HG02973 (cell line): ENCODE data around the gene IGSF23.

Experiments used
- ATAC-seq: cut with Tn5 transposase; IDR thresholded peaks from one replicate; pipeline ENCODE4 v1.9.1; 2021; ENCODE audit warnings: moderate library complexity; ENCODE audit not compliant: unreplicated experiment

The IGSF23 gene

DNA sequence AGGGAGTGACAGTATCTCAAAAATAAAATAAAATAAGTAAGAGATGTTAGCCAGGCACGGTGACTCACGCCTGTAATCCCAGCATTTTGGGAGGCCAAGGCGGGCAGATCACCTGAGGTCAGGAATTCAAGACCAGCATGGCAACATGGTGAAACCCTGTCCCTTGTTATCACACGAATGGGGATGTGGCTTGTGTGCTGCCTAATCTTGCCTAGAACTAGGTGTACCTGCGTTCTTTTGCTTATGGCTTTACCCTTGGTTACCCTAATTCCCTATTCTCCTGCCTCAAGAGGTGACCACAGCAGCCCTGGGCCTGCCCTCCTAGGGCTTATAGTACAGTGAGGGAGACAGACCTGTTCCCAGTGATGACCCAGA lies 24.0 kb downstream of the IGSF23 start:
- no peak for ATAC-seq

DNA sequence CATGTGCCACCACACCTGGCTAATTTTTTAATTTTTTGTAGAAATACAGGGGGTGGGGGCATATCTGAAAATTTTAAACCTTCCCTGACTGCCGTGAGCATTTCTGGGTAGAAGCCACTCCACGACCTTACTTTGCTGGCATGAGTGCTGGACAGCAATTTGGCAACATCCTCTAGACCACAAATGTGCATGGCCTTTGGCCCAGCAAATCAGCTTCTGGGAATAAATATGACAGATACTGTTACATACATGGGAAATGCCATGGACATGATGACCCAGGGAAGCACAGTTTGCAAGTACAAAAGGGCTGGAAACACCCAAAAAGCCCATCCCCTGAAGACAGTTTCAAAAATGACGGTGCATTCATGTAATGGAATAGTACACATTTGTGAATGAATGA lies 27.2 kb downstream of the IGSF23 start:
- ATAC-seq: no peak

DNA sequence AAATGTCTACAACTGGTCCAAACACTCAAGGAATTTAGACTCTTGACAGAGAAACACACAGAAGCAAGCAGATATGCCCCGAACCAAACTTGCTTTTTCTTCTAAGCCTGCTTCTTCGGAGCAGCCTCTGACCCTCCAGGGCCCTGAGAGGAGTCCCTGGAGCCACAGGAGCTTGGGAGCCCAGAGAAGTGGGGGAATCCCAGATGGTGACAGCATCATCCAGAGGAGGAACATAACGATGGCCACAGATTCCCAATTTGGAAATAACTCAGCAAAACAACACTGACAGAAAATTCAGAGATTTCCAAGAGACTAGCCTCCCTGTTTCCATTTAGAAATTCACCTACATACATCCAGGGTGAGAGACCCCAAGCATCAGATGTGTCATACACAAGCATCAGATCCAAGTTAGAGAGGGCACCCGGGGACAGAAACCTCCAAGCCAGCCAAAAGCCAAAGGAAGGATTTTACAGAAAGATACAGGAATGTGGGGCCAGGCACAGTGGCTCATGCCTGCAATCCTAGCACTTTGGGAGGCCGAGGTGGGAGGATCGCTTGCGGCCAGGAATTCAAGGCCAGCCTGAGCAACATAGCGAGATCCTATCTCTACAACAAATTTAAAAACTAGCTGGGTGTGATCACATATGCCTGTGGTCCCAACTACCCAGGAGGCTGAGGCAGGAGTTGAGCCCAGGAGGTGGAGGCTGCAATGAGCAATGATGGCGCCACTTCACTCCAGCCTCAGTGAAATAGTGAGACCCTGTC lies 28.3 kb downstream of the IGSF23 start:
- no peak for ATAC-seq

DNA sequence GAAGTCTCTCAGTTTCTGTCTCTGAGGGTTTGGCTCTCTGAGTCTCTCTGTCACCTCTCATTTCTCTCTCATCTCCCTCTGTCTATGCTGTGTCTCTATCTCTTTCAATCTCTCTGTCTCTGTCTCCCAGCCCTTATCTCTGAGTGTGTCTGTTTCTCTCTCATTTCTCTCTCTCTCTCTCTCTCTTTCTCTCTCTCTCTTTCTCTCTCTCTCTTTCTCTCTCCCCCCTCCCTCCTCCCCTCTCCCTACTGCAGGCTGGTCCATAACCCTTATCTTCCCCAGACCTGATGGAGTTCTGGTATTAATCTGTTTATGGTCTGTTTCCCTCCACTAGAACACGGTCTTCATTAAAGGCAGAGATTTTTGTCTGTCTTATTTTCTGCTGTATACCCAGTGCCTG lies 29.0 kb downstream of the IGSF23 start:
- no peak for ATAC-seq

DNA sequence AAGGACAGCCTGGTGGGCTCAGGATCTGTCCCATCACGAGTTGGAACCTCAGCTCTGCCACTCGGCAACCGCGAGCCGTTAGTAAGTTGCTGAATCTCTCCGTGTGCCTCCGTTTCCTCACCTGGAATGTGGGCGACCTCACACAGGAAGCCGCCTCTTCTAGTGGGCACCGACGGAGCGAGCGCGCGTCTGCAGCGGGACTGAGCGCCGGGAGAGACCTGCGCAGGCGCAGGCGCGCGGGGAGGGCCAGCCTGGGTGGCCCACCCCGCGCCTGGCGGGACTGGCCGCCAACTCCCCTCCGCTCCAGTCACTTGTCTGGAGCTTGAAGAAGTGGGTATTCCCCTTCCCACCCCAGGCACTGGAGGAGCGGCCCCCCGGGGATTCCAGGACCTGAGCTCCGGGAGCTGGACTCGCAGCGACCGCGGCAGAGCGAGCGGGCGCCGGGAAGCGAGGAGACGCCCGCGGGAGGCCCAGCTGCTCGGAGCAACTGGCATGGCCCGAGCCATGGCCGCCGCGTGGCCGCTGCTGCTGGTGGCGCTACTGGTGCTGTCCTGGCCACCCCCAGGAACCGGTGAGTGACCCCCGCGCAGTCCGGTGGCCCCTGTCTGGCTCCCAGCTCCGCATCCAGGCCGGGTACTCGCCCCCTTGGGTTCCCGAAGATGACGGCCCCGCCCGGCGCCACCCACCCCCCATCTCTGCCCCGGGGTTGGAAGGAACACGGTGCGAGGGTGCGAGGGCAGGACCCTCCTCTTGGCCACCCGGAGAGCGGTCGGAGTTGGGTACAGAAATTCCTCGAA lies 30.4 kb downstream of the IGSF23 start, which contains the start of gene PVR:
Gene PVR (plus strand): TSS at position 306 of the 797 bp plus-strand sequence. CDS start 187 bp downstream, at position 493.
- ATAC-seq: no peak

DNA sequence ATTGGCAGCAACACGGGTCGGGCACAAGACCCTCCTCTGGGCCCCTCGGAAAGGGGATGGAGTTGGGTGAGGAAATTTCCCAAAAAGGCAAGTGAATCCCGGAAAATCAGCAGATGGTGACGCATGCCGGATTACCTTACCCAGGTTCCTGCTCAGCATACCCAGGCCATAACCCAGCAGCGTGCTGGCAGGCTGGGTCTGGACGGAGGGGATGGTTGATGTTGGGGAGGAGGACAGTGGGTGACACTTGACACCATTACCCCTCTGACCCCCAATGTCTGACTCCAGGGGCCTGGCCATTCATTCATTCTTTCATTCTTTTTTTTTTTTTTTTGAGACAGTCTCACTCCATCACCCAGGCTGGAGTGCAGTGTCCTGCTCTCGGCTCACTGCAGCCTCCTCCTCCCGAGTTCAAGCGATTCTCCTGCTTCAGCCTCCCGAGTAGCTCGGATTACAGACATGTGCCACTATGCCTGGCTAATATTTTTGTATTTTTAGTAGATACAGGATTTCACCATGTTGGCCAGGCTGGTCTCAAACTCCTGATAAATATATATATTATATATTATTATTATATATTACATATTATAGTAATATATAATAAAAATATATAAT lies 31.1 kb downstream of the IGSF23 start:
- ATAC-seq: no peak

DNA sequence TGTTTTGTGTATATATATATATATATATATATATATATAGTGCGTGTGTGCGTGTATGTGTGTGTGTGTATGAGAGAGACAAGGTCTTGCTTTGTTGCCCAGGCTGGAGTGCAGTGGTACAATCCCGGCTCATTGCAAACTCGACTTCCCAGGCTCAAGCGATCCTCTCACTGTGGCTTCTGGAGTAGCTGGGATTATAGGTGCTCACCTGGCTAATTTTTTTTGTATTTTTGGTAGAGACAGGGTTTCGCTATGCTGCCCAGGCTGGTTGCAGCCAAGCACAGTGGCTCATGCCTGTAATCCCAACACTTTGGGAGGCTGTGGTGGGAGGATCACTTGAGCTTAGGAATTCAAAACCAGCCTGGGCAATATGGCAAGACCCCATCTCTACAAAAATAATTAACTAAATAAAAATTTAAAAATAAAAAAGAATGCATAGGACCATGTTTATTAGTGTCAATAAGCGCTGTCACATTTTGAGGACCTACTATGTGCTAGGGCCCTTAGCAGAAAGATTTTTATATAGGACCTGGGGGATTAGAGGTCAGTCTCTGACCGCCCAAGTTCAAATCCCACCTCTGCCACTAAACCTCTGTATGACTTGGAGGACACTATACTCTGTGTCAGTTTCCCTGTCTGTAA lies 32.2 kb downstream of the IGSF23 start:
- no peak for ATAC-seq

DNA sequence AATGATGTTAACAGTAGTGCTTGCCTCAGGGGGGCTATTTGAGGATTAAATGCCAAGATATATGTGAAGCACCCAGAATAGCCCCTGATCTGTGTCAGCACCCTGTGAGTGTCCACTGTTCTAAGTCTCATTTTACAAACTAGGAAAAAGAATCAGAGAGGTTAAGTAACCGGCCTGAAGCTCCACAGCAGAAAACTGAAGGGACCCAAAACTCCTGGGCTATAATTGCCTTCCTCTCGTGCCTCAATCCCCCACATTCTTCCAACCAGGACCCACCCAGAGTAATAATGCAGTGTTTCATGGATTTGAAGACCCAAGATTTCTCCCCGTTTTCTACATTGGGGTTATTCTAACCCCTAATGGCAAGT lies 32.7 kb downstream of the IGSF23 start:
- ATAC-seq: no peak

DNA sequence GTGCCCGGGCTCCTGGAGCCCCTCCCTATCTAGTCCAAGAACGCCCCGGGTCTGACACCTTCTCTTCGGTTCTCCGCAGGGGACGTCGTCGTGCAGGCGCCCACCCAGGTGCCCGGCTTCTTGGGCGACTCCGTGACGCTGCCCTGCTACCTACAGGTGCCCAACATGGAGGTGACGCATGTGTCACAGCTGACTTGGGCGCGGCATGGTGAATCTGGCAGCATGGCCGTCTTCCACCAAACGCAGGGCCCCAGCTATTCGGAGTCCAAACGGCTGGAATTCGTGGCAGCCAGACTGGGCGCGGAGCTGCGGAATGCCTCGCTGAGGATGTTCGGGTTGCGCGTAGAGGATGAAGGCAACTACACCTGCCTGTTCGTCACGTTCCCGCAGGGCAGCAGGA lies 33.8 kb downstream of the IGSF23 start:
- no peak for ATAC-seq

DNA sequence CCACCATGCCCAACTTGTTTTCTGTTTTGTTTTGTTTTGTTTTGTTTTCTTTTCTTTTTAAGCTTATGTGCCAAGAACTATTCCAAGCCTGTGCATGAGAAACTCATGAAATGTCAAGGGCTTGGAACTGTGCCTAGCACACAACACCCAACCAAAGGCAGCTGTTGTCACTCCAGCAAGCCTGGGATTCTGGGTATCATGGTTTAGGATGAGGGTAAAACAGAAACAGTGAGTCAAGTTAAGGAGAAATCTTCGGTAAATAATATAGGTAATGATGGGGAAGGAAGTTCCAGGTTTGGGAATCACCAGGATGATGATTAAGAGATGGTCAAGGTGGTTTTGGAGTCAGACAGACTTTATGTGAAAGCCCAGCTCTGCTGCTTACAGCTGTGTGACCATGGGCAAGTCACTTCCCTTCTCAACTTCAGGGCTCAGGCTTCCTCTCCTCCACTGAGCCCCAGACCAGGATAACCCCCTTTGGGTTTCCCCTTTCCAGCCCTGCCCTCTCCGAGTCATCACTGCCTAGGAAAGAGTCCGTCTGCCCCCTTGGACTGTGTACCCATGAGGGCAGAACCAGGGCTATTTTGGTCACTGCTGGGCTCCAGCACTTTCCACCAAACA lies 35.4 kb downstream of the IGSF23 start:
- ATAC-seq: no peak

DNA sequence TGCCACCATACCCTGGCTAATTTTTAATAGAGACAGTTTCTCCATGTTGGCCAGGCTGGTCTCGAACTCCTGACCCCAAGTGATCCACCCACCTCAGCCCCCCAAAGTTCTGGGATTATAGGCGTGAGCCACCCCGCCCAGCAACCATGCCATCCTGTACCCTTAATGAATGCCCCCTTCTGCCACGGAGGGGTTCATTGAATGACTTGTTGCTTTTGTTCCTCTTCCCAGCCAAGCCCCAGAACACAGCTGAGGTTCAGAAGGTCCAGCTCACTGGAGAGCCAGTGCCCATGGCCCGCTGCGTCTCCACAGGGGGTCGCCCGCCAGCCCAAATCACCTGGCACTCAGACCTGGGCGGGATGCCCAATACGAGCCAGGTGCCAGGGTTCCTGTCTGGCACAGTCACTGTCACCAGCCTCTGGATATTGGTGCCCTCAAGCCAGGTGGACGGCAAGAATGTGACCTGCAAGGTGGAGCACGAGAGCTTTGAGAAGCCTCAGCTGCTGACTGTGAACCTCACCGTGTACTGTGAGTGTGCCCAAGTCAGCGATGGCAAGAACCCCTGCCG lies 36.3 kb downstream of the IGSF23 start:
- ATAC-seq: no peak

DNA sequence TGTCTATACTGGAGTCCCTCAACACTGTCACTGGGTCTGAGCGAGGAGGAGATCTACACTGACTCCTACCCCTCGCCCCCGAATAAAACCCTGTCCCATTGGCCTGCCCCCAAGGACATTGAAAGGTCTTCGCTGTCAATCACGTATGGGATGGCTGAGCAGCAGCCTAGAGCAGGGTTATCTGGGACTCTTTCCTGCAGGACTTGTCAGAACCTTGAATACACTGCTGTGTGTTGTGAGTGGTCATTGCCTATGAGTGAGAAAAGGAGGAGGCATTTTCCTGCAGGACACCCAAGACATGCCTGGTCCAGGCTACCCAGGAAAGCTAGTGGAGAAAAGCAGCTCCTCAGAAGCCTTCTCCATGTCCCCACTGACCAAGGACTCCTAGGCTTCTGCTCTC lies 40.0 kb downstream of the IGSF23 start:
- ATAC-seq: no peak

DNA sequence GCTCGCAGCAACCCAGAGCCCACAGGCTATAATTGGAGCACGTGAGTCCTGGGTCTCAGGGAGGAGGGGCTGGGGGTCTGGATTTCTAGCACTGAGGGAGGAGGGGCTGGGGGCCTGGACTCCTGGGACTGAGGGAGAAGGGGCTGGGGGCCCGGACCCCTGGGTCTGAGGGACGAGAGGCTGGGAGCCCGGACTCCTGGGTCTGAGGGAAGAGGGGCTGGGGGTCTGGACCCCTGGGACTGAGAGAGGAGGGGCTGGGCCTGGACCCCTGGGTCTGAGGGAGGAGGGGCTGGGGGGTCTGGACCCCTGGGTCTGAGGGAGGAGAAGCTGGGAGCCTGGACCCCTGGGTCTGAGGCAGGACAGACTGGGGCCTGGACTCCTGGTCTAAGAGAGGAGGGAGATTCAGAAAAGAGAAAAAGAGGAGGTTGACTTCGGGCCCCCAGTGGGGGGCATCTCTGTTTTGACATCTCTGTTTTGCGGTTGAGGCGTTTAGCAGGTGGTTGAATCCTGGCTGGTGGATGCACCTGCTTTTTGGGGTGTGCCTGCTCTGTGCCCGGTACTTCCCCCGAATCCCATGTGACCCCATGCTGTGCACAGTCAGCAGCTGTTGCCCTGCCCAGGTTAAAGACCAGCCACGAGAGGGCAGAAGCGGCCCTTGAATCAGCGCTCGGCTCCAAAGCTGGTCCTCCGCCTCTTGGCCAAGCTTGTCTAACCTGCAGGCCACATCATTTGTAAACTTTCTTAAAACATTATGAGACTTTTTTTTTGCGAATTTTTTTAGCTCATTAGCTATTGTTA lies 40.8 kb downstream of the IGSF23 start:
- peak; percentile 83 for ATAC-seq

DNA sequence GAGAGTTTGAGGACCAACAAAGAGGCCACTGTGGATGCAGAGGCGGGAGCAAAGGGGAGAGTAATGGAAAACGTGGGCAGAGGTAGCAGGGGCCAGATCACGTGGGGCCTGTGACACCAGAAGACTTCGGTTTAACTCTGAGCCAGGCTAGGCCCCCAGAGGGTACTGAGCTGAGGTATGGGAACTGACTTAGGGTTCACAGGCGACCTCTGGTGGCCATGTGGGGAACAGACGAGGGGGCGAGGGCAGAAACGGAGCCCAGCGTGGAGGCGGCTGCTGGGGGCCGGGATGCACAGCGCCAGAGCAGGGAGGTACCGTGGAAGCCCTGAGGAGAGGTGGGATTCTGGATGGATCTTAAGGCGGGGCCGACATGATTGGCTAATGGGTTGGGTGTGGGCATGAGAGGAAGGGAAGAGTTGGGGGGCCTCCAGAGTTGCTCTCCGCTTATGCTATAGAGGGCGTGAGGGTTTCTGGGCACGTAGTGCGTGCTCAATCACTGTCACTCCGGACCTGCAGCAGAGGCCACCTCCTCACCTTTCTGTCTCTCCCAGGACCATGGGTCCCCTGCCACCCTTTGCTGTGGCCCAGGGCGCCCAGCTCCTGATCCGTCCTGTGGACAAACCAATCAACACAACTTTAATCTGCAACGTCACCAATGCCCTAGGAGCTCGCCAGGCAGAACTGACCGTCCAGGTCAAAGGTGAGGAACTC lies 44.0 kb downstream of the IGSF23 start:
- ATAC-seq: no peak

DNA sequence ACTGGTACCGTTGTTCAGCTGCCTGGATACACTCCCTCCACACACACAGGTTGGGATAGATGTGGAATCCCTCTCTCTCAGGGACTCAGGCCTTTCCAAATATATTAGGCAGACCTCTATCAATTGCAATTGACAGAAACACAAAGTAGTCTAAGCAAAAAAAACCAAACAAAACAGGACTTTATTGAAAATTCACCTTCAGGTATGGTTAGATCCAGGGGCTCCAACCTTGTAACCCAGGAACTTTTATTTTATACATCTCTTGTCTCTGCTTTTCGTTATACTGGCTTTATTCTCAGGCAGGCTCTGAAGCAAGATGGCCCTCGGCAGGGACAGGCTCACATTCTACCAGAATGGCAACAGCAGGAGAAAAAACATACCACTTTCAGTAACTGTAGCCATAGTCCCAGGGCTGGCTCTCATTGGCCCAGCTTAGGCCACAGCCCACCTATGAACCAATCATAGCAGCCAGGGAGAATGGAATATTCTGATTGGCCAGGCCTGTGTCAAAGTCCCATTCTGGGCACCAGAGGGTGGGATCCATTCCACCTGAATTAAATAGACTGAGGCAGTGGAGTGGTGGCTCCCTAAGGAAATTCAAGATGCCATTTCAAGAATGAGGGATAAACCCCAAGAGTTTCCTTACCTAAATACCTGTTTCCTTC lies 44.8 kb downstream of the IGSF23 start:
- no peak for ATAC-seq

DNA sequence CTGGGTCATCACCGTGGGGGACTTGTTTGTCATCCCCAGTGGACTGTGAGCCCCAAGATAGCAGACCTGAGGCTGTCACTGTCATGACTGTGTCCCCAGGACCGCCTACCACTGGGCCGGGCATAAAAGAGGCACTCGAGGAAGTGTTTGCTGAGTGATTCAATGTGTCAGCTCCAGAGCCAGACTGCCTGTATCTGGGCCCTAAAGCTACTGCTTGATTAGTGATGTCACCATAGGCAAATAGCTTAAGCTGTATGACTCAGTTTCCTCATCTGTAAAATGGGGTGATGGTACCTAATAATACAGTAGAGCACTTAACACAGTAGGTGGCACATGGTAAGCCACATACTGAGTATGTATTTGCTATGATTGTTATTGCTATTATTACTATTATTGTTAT lies 46.7 kb downstream of the IGSF23 start:
- no peak for ATAC-seq

DNA sequence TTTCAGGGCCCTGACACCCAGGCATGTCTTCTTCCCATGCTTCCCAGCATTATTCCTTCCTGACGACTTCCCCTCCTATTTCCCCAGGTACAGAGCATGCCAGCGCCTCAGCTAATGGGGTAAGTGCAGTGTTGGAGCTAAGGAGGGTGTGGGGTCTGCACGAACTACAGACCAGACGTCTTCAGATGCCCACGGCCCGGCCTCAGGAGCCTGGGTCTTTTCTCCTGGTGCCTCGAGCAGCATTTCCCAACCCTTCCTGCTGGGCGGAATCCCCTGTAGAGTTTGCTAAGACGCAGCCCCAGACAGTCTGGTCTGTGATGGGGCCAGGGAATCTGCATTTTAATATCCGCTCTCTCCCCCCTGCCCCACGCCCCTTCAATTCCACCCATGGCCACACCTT lies 47.8 kb downstream of the IGSF23 start:
- ATAC-seq: no peak

DNA sequence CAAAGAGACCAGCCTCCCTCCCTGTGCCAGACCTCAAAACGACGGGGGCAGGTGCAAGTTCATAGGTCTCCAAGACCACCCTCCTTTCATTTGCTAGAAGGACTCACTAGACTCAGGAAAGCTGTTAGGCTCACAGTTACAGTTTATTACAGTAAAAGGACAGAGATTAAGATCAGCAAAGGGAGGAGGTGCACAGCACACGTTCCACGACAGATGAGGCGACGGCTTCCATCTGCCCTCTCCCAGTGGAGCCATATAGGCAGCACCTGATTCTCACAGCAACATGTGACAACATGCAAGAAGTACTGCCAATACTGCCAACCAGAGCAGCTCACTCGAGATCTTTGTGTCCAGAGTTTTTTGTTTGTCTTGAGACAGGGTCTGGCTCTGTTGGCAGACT lies 48.5 kb downstream of the IGSF23 start:
- no peak for ATAC-seq
